ENCODE results near the gene SSTR3.

SSTR3 gene

DNA sequence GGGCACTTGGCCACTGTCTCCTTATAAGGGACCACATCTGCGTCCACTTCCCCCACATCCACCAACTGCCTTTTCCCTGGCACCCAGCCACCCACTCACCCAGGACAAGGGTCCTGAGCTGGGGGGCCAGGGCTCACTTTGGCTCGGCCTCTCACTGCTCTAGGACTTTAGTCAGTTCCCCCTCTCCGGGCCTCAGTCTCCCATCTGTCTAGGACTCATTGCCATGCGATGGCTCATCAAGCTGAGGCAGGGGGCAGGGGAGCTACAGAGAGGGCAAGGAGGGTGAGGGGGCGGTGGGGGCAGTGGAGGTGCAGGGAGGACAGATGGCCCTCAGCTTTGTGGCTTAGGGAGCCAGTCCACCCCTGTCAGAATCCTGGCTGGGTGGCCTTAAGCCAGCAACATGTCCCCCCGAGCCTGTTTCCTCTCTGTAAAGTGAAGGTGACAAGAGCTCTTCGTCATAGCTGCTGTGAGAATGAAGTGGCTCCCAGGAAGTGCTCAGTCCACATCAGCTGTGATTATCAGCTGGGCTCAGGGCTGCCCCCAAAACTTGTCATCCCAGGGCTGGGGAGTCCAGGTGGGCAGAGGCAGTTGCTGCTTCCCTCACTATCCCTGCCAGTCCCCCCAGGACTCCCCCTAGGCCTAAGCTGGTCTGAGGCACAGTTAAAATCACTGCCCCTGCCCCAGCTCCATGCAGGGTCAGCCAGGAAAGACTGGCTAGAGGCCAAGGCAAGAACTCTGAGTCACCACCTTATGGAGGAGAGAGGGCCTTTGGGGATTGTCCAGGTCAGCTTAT, 16.9 kb upstream of the SSTR3 start:
- DNase-seq (ENCODE audit: low spot score): peak; percentile 79

DNA sequence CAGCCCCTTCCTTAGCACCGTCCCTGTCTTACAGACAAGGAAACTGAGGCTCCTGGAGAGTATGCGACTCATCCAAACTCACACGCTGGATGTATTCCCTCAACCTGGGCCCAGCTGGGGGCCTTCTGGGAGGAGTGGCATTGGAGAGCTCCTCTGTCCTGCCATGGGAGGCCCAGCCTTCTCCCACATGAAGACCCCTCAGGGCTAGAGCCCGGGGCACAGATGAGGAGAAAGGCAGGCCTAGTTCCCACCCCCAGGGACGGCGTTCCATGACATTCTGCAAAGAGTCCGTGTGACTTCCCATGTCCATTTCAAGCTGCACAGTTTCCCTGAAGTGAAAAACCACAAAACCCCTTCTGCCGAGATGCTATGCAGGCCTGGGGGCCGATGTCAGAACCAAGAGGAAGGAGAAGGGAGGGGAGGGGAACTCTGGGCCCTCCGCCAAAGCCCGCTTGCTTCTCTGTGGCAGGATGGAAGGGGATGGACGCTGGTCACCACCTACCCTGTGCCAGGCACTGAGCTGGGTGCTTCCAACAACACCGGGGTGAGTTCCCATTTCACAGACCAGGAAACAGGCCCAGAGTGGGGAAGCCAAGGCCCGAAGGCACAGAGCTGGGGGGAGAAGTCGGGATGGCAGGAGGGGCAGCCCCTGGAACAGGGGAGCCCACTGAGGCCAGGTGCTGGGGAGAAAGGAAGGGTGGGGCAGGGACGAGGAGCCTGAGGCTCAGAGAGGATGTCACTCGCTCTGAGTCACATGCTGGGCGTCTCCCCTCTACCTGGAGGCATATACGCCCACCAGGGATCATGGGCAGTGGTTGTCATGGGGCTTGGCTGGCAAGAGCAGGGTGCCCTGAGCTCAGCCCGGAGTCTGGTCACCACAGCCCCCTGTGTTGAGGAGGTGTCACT, 16.1 kb upstream of the SSTR3 start:
- no peak for DNase-seq (ENCODE audit: low spot score)

DNA sequence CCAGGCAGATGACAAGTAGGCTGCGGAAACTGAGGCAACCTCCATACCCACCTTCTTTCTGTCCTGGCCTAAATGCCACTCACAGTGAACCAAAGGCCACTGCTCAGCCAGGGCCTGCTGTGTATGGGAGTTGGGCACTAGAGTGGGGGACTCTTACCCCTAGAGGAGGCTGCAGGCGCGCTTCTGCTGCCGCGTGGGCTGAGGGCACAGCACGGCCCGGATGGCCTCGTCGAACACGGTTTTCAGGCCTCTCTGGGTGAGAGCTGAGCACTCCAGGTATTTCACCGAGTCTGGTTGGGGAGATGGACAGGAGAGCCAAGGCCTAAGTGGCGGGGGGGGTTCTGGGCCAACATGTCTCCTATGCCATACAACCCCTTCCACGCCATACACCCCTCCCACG, 14.2 kb upstream of the SSTR3 start:
- DNase-seq (ENCODE audit: low spot score): no peak

DNA sequence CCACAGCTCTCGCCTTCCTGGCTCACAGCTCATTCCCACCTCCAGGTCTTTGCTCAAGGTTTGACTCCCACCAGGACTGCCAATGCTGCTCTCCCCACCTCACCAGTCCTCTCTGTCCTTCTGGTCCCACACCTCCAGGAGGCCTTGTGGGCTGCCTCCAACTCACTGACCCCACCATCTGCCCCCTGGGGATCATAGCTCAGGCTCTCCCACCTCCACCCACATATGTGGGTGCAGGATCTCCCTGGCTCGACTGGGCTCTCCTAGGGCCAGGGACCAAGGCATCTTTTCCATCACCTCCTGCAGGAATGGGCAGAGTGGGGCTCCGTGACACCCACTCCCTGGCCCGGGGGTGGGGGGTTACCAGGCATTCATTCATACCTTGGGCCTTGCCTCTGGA, 13.8 kb upstream of the SSTR3 start:
- DNase-seq (ENCODE audit: low spot score): no peak

DNA sequence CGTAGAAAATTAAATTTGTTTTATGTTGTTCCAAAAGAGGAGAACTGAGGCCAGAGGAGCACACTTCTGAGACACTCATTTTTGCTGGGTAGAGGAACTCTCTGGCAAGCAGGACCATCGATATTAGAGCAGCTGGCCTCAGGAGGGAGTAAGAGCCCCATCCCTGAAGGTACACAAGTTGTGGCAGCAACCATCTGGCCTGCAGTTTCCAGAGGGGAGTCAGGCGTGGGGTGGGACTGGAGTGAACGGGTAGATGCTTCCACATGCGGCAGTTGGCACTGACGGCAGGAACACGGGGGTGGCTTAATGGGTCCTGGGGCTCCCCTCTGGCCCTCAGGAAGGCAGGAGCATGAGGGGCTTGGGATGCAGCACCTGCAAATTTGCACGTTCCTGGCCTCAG, 13.2 kb upstream of the SSTR3 start:
- DNase-seq (ENCODE audit: low spot score): no peak

DNA sequence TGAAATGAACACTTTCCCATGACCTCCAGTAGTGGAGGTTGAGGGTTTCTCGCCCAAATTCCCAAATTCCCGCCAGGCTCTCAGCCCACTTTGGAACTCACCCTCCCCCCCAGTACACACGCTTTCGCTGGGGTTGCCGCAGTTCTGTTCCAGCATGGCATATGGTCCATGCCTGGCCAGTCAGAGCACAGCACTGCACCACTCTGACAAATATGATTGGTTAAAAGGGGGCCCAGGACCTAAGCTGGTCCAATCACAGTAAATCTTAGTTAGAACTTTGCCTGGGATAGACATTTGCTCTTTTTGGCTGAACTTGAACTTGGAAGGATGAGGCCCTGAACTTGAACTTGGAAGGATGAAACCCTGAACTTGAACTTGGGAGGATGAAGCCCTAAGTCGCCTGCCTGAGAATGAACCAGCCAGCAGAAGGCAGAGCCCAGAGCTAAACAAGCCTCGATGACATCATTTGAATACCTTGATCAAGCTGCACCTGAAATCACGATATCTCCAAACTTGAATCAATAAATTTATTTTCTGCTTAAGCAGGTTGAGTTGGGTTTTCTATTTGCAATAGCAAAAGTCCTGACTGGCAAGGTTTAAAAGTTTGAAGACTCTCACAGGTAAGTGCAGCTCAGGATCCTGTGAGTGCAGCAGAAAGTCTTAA, 12.6 kb upstream of the SSTR3 start:
- no peak for DNase-seq (ENCODE audit: low spot score)

DNA sequence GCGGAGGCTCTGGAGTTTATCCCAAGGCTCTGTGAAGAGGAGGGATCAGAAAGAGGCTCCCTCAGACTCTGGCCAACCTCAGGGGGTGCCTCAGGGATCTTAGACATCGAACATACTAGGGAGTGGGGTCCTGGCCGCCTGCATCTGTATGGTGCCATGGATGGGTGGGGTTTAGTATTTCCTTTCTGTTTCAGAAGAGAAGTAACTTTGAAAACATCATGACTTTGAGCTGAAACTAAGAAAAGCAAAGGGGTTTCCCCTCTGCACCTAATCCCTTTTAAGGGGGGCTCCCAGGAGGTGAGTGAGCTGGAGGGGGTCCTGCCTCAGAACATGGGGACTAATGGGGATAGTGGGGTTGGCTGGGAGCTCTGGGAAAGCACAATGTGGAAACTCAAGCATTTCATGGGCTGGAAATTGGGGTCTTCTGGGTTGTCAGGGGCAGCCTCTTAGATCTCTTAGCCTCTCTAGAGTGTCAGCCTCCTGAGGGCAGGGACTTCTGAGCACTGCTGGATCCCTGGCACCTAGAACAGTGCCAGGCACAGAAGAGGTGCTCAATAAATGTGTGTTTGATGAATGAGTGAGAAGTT, 11.8 kb upstream of the SSTR3 start:
- no peak for DNase-seq (ENCODE audit: low spot score)

DNA sequence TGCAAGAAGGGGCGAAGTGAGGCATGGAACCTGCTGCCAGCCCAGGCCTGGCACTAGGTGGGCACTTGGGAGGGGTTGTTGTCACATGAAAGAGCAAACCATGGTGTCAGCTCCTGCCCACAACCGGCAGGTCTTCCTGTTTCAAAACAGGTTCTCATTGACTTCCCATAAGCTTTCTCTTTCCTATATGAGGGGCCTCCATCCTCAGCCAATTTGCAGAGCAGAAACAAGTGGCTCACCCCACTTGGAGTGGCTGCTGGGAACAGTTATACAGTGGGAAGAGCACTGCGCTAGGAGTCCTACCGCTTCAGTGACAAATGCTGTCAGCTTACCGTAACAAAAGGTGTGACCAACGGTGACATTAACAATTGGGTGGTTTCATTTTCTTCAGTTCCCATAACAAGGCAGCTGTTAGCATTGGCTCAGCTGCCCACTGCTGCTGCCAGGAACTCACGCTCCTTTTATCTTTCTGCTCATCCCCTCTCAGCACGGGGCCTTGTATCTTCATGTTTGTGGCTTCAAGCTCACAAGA, 10.2 kb upstream of the SSTR3 start:
- DNase-seq (ENCODE audit: low spot score): no peak

DNA sequence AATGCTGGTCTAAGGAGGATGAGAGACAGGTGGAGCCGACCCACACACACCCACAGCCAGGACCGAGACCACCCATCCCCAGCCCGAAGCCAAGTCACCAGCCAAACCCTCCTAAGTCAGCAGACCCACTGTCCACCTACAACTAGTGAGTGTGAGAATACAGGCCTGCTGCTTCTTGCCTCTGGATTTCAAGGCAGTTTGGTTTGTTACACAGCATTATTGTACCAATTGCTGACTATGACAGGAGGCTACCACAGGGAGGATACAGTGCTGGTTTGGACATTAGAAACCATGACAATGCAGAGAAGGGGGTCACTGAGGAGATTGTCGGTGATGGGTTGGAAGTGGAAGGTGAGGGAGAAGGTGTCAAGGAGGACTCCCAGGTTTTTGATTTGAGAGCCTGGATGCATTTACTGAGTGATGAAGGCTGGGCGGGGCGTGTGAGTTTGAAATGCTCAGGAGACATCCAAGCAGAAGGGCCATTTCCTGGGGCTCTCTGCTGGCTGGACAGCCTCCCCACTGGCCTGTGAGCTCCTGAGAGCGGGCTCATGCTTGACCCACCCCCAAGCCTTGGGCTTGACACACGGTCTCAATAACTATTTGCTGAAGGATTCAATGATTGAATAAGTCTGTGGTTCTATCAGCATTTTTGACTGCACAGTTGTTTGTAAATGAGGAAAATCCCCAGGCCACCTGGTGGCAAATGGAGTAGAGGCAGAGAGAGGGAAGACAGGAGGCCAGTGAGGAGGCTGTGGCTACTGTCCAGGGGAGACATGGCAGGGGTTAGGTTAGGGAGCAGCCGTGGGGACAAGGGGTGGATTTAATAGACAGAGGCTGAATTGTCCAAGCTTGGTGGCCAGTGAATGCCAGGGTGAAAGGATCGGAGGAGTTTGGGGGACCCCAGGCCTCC, 9.4 kb upstream of the SSTR3 start:
- DNase-seq (ENCODE audit: low spot score): no peak

DNA sequence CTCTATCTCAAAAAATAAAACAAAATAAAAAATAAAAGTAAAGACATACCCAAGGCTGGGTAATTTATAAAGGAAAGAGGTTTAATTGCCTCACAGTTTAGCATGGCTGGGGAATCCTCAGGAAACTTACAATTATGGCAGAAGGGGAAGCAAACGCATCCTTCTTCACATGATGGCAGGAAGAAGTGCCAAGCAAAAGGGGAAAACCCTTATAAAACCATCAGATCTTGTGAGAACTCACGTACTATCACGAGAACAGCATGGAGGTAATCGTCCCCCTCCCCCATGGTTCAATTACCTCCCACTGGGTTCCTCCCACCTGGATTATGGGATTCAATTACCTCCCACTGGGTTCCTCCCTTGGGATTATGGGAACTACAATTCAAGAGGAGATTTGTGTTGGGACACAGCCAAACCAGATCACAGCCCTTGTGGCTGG, 8.3 kb upstream of the SSTR3 start:
- no peak for DNase-seq (ENCODE audit: low spot score)

DNA sequence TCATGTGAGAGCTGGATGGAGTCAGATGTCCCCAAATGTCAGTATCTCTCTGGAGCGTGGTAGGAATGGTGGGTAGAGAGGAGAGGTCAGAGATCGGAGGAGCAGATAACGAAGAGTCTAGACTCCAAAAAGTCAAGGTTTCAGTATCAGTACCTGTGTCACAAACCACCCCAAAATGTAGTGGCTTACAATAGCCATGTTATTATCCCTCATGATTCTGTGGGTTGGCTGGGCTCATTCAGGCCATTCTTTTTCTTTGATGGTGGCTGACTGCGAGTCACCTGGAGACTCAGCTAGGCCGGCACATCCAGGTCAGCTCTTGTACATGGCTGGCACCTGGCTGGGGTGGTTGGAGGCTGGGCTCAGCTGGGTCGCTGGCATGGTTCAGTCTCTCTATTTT, 7.3 kb upstream of the SSTR3 start:
- no peak for DNase-seq (ENCODE audit: low spot score)

DNA sequence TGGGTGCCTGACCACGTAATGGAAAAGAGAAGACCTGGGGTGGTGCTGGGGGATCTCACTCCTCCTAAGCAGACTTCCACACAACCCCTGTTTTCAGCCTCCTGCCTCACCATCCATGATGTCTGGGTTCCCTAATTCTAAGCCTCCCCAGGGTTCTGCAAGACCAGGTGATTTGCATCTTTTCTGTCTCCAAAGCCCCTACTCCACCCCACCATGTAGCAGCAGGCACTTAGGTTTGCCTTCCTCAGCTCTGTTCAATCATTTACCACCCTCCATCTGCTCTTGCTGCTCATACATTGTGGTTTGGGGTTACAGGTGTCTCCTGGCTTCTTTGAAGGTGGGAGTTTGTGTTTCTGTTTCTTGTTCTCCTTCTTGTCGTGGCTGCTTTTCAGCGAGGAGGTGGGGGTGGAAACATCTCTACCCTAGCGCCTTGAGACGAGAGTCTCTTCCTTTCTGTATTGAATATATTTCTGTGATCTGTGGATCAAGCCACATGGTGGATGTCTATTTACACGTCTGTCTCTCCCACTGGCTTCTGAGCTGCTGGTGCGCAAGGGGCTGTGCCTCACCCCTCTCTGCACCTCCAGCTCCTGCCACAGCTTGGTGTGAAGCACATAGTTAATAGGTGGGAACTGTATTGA, 6.6 kb upstream of the SSTR3 start:
- DNase-seq (ENCODE audit: low spot score): no peak

DNA sequence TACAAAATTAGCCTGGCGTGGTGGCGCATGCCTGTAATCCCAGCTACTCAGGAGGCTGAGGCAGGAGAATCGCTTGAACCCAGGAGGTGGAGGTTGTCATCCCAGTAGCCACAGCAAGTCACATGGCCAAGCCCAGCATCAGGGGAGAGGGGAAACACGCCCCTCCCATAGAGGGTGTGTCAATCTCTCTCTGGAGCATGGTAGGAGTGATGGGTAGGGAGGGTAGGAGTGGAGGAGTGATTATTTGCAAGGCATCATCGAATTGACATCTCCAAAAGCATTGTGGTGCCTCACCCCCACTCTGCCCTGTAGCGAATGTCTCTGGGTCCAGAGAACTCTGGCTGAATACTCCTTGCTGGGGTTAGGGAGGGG, 6.1 kb upstream of the SSTR3 start:
- no peak for DNase-seq (ENCODE audit: low spot score)

DNA sequence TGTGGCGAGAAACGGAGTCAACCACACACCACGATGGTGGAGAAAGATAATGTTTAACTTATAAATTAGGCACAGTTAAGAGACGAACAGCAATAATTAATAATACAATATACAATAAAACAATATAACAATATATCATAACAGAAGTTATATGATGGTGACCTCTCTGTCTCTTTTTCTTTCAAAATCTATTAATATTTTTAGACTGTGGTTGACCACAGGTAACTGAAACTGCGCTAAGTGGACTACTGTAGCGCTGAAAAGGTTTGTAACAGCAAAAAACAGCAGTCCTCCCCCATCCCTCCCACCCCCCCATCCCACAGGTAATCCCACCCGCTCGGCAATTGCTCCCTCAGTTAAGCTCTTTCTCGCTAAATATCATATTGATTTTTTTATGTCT, 3.6 kb upstream of the SSTR3 start:
- DNase-seq (ENCODE audit: low spot score): no peak

DNA sequence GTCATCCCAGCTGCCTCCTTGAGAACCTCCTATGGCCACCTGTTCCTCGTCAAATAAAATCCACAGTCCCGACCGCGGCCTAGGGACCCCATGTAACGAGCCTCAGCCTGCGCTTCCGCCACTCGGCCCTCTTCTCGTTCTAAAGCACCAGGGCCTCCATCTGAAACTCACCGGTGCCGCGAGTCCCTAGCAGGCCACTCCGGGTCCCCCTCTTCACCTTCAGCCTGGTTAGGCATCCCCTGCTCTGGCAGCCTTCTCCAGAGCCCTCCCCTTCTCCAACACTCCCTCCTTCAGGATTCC, 2.4 kb upstream of the SSTR3 start:
- no peak for DNase-seq (ENCODE audit: low spot score)

DNA sequence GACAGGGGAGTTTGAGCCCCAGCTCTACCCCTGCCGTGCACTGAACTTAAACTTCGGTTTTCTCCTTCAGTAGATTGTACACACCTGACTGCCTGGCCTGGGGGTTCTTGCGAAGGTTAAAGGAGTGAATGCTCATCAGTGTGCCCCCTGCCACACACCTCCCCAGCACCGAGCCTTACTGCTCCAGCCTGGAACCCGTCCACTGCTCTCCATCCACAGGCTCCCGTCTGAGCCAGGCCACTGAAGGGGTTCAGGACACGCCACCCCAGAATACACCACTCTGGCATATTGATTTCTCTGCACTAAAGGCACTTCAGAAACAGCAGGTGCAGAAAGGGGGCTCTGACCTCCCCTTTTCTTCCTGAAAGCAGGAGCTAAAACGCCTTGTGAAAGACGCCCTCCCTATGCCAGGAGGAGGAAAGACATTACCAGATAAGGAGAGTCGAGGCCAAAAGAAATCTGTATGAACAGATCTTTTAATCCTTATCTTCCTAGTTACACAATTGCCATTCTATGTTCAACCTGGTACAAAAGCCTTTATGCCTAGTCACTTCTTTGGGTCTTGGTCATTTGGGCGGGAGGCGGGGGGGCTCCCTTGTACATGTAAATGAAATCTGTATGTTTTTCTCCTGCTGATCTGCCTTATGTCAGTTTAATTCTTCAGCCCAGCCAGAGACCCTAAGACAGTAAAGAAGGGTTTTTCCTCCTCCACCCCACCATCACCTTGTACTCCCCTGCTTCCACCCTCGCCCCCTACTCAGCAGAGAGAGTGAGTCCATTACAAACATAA, 1.9 kb upstream of the SSTR3 start:
- DNase-seq (ENCODE audit: low spot score): no peak

DNA sequence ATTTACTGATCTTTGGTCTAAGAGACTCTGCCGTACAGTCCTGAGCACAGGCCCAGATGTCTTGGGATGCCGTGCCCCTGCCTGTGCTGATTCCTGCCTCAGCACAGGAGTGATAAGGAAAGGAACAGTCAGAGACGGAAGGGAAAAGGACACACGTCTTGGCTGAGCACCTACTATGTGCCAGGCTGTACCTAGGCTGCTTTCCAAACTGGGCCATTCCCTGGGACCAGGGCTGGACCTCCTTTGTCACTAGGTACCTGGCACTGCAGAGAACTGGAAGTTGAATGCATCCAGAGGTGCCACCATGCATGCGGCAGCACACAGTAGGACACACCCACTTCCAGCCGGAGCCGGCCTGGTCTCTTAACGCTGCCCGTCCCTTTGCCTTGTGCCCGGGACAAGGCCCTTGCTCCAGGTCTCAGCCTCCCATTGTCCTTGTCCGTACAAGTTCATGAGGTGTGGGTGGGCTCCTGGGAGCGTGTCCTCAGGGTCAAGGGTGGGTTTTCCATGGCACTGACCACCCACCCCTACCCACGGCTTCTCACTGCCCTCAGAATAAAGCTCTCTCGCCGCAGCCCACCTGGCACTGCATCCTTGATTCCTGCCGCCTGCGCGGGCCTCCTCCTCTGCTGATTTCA, 1.1 kb upstream of the SSTR3 start:
- DNase-seq (ENCODE audit: low spot score): no peak

DNA sequence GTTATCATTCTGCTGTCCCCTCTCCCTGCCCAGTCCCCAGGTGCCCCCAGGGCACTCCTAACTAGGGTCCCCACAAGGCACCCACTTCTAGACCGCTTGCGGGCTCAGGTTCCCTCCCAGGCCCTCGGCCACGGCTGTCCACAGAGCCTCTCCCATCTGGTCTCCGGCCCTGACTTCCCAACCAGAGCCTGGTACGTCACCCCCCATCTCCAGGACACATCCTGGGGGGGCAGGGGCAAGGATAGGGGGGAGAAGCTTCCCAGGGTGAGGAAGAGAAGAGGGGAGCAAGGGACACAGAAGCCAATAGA, 457 bp downstream of the SSTR3 start:
- no peak for DNase-seq (ENCODE audit: low spot score)

DNA sequence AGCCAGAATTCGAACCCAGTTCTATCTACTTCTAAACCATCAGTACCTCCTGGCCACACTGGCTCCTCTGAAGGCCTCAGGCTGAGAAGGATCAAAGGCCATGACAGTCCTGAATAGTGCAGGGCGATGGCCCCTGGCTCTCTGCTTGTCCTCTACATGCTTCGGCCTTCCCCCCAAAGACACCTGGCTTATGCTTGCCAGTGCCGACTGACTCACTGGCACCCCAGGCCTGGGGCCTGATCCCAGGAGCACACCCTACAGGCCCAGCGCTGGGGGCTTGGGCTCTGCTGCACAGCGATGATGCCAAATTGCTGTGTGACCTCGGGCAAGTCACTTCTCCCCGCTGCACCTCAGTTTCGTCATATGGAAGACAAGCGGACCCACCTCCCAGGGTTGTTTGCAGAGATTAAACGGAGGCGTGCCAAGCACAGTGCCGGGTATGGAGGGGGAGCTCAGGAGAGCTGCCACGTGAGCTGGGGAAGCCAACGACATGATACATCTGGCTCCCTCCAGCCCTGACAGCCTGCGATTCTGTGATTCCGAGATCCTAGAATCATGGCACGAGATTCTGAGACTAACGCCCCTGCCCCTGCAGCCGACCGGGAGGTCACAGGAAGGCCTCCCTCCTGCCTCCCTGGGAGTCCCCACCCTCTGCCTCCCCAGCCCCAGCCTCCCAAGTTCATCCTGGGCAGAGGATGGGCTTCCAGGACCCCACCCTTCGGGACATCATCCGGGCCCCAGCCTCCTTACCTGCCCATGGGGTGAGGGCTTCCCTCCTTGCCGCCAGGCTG, 1.0 kb downstream of the SSTR3 start:
- DNase-seq (ENCODE audit: low spot score): no peak
